Pulmonary artery endothelial cell (primary cell): Measurements from ENCODE around the gene RERE. TPM values are rescaled to one million over a fixed set of nuclear protein-coding genes. Genes with fewer than 3 reads are reported as not detected.
"Not testable (repeated sequence)": the region's sequence is repeated elsewhere in the genome, so short reads cannot be mapped to it uniquely, and the experiment has no call there.

Experiments used
- DNase-seq: peaks from one replicate; pipeline ENCODE4 v3.0.0-alpha.2; 2011; ENCODE audit warnings: low read depth, low spot score
- total RNA-seq: library from RNA; depleted of rRNA; stranded (reverse); fragments of >200 nt; gene quantifications from 2 replicates; pipeline ENCODE4 v1.2.3, GENCODE V29; 2014

Gene RERE
- total RNA-seq, 1 donor from 2014 or later = 60.7 TPM

GRCh38 chr1:8388732-8389562 is 428.5 kb downstream of the RERE start:
- no peak for DNase-seq

GRCh38 chr1:8386247-8386646 is 431.2 kb downstream of the RERE start:
- DNase-seq = no peak

- no peak for DNase-seq
These were observed 432.9 kb downstream of the RERE start for GRCh38 chr1:8384577-8384976.

- DNase-seq = no peak
These were observed 433.4 kb downstream of the RERE start for GRCh38 chr1:8384088-8384487.

- DNase-seq = no peak
These were observed 434.6 kb downstream of the RERE start for GRCh38 chr1:8382608-8383505.

- no peak for DNase-seq
These were observed 435.4 kb downstream of the RERE start for GRCh38 chr1:8382051-8382505.

- DNase-seq = no peak
These were observed 435.8 kb downstream of the RERE start for GRCh38 chr1:8381618-8382017.

- DNase-seq = not testable (repeated sequence)
These were observed 437.1 kb downstream of the RERE start for GRCh38 chr1:8380310-8380709.

- DNase-seq = no peak
These were observed 437.8 kb downstream of the RERE start for GRCh38 chr1:8379513-8380186.

- no peak for DNase-seq
These were observed 438.4 kb downstream of the RERE start for GRCh38 chr1:8378981-8379470.

GRCh38 chr1:8378178-8378577 is 439.3 kb downstream of the RERE start:
- no peak for DNase-seq

- no peak for DNase-seq
These were observed 440.0 kb downstream of the RERE start for GRCh38 chr1:8377271-8377981.

GRCh38 chr1:8376358-8376840 is 441.0 kb downstream of the RERE start:
- DNase-seq = no peak

- no peak for DNase-seq
These were observed 442.6 kb downstream of the RERE start for GRCh38 chr1:8374812-8375211.

GRCh38 chr1:8374356-8374755 is 443.1 kb downstream of the RERE start:
- no peak for DNase-seq

GRCh38 chr1:8373581-8374241 is 443.7 kb downstream of the RERE start:
- DNase-seq = peak; percentile 62

- no peak for DNase-seq
These were observed 444.3 kb downstream of the RERE start for GRCh38 chr1:8373125-8373524.

- no peak for DNase-seq
These were observed 446.0 kb downstream of the RERE start for GRCh38 chr1:8371372-8371991.

- no peak for DNase-seq
These were observed 446.5 kb downstream of the RERE start for GRCh38 chr1:8370905-8371315.
